Colonic mucosa (tissue), 4 donors: ENCODE data around the gene TRAPPC2L. TPM values are rescaled to one million over a fixed set of nuclear protein-coding genes. Genes with fewer than 3 reads are reported as not detected.

Experiments used
- DNase-seq: peaks from one replicate; pipeline ENCODE4 v3.0.0-alpha.2; 2020
- H3K27ac ChIP-seq: fragments of 200-600 bp; one replicate; pipeline ENCODE4 v1.8.0; 2021
- H3K27me3 ChIP-seq: fragments of 200-600 bp; one replicate; pipeline ENCODE4 v1.8.0; 2021
- H3K36me3 ChIP-seq: fragments of 200-600 bp; one replicate; pipeline ENCODE4 v1.8.0; 2021
- H3K4me1 ChIP-seq: fragments of 200-600 bp; one replicate; pipeline ENCODE4 v1.8.0; 2021; ENCODE audit warnings: mild to moderate bottlenecking
- H3K4me3 ChIP-seq: fragments of 200-600 bp; one replicate; pipeline ENCODE4 v1.8.0; 2021
- H3K9ac ChIP-seq, 2 donors: one replicate each; pipeline ENCODE4 v1.7.0; 2013; ENCODE audit warnings: control low read depth in 2 of 2, low read depth in 2 of 2, low read length in 2 of 2
- H3K9me3 ChIP-seq: fragments of 200-600 bp; one replicate; pipeline ENCODE4 v1.8.0; 2021
- intact Hi-C: fragments of 100-400 bp; cut with DNase I; formaldehyde crosslinking; loops from one replicate; pipeline ENCODE4 v1.14.1; 2022
- total RNA-seq, 2 donors: library from RNA; stranded (reverse); fragmentation: NEBNext Ultra II Directional in 1 of 2; extraction: Animal tissue kit (Norgen Biotek cat#: 25700) in 1 of 2; gene quantifications; one replicate each; pipeline ENCODE4 v1.2.1, GENCODE V29; 2021
- TF ChIP-seq, protein P1 (sequence below): fragments of 200-600 bp; IDR thresholded peaks from one replicate; pipeline ENCODE4 v1.8.0; 2022; ENCODE audit warnings: antibody characterized with exemption, mild to moderate bottlenecking
- donor health status: healthy.
- donor health status: DM: no; HTN: no; CAD: no.
- donor health status: DM: no; HTN: no; CAD: no.

TRAPPC2L gene
- total RNA-seq, 2 donors from 2014 or later = 33.8 to 57.3 TPM

DNA sequence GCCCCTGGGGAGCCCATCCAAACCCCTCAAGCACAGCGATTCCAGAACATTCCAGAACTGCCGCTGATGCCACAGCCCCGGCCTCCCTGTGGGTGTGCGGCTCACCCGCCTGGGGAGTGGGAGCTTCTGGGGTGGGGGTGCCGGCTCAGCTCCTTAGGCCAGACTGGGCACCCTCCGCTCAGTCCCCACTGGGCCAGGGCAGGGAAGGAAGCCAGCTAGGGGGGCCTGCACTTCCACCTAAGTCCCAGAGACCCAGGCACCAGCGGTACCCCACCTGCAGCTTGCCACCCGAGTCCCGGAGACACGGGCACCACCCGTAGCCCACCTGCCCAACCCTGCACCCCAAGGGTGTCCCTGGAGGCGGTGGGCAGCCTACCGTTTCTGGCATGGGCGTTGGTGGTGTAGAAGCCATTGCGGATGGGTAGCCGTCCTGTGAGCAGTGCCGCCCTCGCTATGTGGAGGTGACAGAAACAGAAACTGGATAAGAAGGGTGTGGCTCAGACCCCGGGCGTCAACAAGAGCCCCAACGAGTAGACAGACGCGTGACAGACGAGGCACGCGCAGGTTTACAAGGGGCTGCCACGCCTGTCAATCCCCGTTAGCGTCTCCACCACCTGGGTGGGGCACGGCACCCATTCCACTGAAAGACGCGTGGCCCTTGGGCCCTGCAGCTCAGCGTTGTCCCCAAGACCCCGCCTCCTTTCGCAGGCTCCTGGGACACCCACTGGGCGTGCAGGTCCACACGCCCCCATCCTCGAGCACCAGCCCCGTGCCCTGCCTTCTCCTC is 15.2 kb upstream of the TRAPPC2L start:
- H3K27me3 ChIP-seq = no peaks in the 10 kb centered on the region
- H3K36me3 ChIP-seq = no peaks in the 10 kb centered on the region
- intact Hi-C loops = no loop called here
- no peaks in the 10 kb centered on the region for H3K9me3 ChIP-seq
- H3K27ac ChIP-seq = no peak overlapping the region
- no peak for DNase-seq
- no peak overlapping the region for H3K9ac ChIP-seq
- H3K4me1 ChIP-seq = no peaks in the 10 kb centered on the region
- H3K4me3 ChIP-seq = no peak overlapping the region
- TF ChIP-seq, protein P1, sequence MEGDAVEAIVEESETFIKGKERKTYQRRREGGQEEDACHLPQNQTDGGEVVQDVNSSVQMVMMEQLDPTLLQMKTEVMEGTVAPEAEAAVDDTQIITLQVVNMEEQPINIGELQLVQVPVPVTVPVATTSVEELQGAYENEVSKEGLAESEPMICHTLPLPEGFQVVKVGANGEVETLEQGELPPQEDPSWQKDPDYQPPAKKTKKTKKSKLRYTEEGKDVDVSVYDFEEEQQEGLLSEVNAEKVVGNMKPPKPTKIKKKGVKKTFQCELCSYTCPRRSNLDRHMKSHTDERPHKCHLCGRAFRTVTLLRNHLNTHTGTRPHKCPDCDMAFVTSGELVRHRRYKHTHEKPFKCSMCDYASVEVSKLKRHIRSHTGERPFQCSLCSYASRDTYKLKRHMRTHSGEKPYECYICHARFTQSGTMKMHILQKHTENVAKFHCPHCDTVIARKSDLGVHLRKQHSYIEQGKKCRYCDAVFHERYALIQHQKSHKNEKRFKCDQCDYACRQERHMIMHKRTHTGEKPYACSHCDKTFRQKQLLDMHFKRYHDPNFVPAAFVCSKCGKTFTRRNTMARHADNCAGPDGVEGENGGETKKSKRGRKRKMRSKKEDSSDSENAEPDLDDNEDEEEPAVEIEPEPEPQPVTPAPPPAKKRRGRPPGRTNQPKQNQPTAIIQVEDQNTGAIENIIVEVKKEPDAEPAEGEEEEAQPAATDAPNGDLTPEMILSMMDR = no peak

DNA sequence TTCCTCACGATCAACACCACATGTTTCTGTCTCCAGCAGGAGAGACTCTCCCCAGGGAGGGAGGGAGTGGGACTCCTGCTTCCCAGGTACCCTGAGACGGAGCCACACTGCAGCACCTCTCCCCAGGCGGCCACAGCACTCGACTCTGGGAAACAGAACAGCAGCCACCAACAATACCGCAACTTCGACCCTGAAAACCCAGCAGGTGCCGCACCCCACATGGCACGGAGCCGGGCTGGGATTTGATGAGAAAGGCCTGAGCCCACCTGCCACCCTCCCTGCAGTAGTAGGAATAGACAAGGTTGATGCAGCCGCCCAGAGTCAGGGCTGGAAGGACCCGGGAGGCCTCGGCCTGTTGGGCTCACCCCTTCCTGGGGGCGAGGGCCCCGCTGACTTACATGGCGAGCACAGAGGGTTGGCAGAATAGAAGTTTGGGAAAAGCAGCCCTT is 14.6 kb upstream of the TRAPPC2L start:
- intact Hi-C loops = no loop called here
- H3K27me3 ChIP-seq = no peaks in the 10 kb centered on the region
- H3K4me3 ChIP-seq = no peak overlapping the region
- H3K9ac ChIP-seq = no peak overlapping the region
- DNase-seq = no peak
- H3K4me1 ChIP-seq = no peaks in the 10 kb centered on the region
- TF ChIP-seq, protein P1 = no peak
- H3K27ac ChIP-seq = no peak overlapping the region
- no peaks in the 10 kb centered on the region for H3K36me3 ChIP-seq
- H3K9me3 ChIP-seq = no peaks in the 10 kb centered on the region

DNA sequence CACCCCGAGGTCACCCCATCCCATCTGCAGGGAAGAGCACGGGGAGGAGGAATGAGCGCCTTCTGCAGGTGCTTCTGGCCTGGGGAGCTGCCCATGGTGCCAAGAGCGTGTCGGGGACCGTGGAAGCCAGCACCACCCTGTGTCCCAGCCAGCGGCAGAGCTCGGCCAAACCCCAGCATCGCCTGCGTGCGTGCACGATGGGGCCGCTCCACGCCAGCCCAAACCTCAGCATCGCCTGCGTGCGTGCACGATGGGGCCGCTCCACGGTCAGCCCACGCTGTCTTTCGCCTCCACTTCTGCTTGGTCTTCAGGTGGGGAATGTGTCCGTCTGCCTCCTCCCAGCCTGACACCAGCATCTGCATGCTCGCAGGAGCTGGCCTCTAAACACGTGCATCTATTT is 14.1 kb upstream of the TRAPPC2L start:
- TF ChIP-seq, protein P1 = no peak
- Histone ChIP-seq H3K27me3 (no peaks in the 10 kb centered on the region), H3K4me1 (no peaks in the 10 kb centered on the region), H3K27ac (no peak overlapping the region), H3K9me3 (no peaks in the 10 kb centered on the region), H3K36me3 (no peaks in the 10 kb centered on the region), H3K4me3 (no peak overlapping the region), H3K9ac (no peak overlapping the region)
- no peak for DNase-seq
- intact Hi-C loops = no loop called here

DNA sequence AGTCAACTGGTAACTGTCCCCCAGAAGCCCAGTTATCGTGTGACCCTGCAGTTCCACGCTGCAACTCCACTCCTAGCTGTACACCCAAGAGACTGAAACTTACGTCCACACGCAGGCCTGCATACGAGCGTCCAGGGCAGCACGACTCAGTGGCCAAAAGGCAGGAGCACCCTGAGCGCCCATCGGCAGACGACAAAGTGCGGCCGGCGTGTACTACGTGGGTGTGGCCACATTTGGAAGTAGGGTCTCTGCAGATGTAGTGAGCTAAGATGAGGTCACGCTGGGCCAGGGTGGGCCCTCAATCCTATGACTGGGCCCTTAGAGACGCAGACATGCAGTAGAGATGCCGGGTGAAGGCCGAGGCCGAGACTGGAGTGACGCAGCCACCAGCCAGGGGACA is 13.7 kb upstream of the TRAPPC2L start:
- Histone ChIP-seq H3K9ac (no peak overlapping the region), H3K9me3 (no peaks in the 10 kb centered on the region), H3K27ac (no peak overlapping the region), H3K4me1 (no peaks in the 10 kb centered on the region), H3K4me3 (no peak overlapping the region), H3K36me3 (no peaks in the 10 kb centered on the region), H3K27me3 (no peaks in the 10 kb centered on the region)
- no peak for DNase-seq
- TF ChIP-seq, protein P1 = no peak
- intact Hi-C loops = no loop called here

DNA sequence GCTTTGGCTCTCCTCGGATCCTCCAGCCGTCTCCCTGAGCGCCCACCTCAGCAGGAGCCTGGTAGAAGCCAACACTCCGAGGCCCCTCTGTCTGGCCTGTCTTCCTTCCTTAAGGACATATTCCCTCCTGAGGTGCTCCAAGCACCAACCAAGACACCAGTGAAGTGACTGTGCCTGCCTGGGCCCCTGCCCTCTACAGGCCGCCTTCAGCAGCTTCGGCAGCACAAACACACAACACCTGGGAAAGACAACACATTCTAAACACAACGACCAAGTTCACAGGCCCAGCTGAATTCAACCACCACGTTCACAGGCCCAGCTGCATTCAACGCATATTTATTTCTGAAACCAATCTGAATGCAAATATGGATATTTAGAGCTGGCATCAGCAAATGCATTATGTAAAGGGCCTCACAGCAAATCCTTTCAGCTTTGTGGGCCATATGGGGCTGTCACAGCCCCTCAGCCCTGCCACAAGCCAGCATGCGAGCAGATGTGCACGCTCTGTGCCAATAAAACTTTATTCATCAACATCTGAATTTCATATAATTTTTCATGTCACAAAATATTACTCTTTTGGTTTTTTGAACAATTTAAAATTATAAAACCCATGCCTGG is 12.4 kb upstream of the TRAPPC2L start:
- TF ChIP-seq, protein P1 = no peak
- no peak overlapping the region for H3K9ac ChIP-seq

More for the DNA sequence above, 12.4 kb upstream of the TRAPPC2L start:
- H3K4me3 ChIP-seq = no peak overlapping the region
- H3K4me1 ChIP-seq = no peaks in the 10 kb centered on the region
- H3K36me3 ChIP-seq = no peaks in the 10 kb centered on the region
- H3K9me3 ChIP-seq = no peaks in the 10 kb centered on the region
- H3K27ac ChIP-seq = no peak overlapping the region
- intact Hi-C loops = no loop called here
- no peaks in the 10 kb centered on the region for H3K27me3 ChIP-seq
- DNase-seq = no peak
